Fibroblast of the aortic adventitia (primary cell): ENCODE data around the gene KLLN. TPM values are rescaled to one million over a fixed set of nuclear protein-coding genes. Genes with fewer than 3 reads are reported as not detected.
"Not testable (repeated sequence)": the region's sequence is repeated elsewhere in the genome, so short reads cannot be mapped to it uniquely, and the experiment has no call there.

Experiments
- DNase-seq: peaks from one replicate; pipeline ENCODE4 v3.0.0-alpha.2; 2010; ENCODE audit warnings: low read depth
- H3K4me3 ChIP-seq: 2 replicates; pipeline ENCODE4 v1.5.1; 2011; ENCODE audit warnings: low read depth, mild to moderate bottlenecking, control low read depth, low read length, moderate library complexity
- total RNA-seq: library from RNA; depleted of rRNA; stranded (reverse); fragments of >200 nt; gene quantifications from 2 replicates; pipeline ENCODE4 v1.2.3, GENCODE V29; 2012; ENCODE audit warnings: low replicate concordance
- TF ChIP-seq, protein P1 (sequence below): IDR thresholded peaks from 2 replicates; pipeline ENCODE4 v1.5.1; 2011; ENCODE audit warnings: mild to moderate bottlenecking, low read length, control low read depth, inconsistent platforms; ENCODE audit not compliant: insufficient read depth

Gene KLLN
- 0.99 and 2.0 TPM in 2 replicates for total RNA-seq

GRCh38 chr10:87863053-87863943 is at the start of gene KLLN, which contains the start of gene PTEN:
TSS of gene KLLN (minus strand) at chr10:87863533. CDS start at chr10:87862487, 1,046 bp downstream.
TSS of gene PTEN (plus strand) at chr10:87863625. CDS start at chr10:87864470, 845 bp downstream.
- TF ChIP-seq, protein P1, sequence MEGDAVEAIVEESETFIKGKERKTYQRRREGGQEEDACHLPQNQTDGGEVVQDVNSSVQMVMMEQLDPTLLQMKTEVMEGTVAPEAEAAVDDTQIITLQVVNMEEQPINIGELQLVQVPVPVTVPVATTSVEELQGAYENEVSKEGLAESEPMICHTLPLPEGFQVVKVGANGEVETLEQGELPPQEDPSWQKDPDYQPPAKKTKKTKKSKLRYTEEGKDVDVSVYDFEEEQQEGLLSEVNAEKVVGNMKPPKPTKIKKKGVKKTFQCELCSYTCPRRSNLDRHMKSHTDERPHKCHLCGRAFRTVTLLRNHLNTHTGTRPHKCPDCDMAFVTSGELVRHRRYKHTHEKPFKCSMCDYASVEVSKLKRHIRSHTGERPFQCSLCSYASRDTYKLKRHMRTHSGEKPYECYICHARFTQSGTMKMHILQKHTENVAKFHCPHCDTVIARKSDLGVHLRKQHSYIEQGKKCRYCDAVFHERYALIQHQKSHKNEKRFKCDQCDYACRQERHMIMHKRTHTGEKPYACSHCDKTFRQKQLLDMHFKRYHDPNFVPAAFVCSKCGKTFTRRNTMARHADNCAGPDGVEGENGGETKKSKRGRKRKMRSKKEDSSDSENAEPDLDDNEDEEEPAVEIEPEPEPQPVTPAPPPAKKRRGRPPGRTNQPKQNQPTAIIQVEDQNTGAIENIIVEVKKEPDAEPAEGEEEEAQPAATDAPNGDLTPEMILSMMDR = no peak
- peak; percentile 92 for DNase-seq
- peak within 1 kb of the TSS; percentile 87 for H3K4me3 ChIP-seq

GRCh38 chr10:87903396-87903795 is 40.1 kb upstream of the KLLN start:
- not testable (repeated sequence) for DNase-seq, H3K4me3 ChIP-seq

DNA sequence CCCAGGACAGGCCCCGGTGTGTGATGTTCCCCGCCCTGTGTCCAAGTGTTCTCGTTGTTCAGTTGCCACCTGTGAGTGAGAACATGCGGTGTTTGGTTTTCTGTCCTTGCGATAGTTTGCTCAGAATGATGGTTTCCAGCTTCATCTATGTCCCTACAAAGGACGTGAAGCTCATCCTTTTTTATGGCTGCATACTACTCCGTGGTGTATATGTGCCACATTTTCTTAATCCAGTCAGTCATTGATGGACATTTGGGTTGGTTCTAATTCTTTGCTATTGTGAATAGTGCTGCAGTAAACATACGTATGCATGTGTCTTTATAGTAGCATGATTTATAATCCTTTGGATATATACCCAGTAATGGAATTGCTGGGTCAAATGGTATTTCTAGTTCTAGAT is 34.6 kb upstream of the KLLN start:
- not testable (repeated sequence) for DNase-seq, H3K4me3 ChIP-seq

DNA sequence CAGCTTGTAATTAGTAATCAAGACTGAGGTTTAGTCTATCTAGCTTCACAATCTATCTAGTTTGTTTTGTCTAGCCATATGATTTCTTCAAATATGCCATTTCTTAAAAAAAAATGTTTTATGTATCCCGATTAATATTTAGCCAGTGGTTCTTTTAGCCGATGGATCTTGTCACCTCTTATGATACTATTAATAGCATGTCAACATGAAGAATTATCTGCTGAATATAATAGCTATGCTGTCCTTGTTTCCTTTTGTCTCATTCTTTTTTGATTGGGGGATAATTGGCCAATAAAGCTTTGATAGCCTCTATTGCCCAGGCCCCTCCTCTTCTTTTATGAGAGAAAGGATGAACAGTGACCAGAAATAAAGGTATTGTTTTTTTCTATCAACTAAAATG is 32.9 kb upstream of the KLLN start:
- TF ChIP-seq, protein P1 = no peak
- H3K4me3 ChIP-seq = no peak overlapping the region
- DNase-seq = no peak

GRCh38 chr10:87895430-87895829 is 32.1 kb upstream of the KLLN start:
- DNase-seq = no peak
- TF ChIP-seq, protein P1 = no peak
- H3K4me3 ChIP-seq = no peak overlapping the region

GRCh38 chr10:87887548-87888289 is 24.4 kb upstream of the KLLN start:
- DNase-seq = no peak
- TF ChIP-seq, protein P1 = no peak
- no peak overlapping the region for H3K4me3 ChIP-seq

DNA sequence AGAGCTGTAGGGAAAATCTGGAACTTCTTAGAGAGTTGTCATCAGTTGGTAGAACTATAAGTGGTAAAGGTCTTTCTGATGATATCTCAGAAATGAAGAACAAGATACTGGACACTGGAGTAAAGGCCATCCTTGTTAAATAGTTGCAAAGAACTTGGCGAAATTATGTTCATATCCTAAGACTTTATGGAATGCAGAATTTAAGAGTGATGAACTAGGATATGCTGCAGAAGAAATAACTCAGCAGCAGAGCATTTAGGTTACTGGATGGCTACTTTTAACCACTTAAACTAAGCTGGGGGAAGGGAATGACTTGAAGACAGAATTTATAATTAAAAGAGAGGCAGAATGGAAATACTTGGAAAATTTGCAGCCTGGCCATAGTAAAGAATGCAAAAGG is 23.8 kb upstream of the KLLN start:
- TF ChIP-seq, protein P1 = no peak
- no peak overlapping the region for H3K4me3 ChIP-seq
- no peak for DNase-seq
